Measurements from ENCODE around the gene P2RY14. TPM values are rescaled to one million over a fixed set of nuclear protein-coding genes. Genes with fewer than 3 reads are reported as not detected.
A peak's percentile ranks its signal among the peaks of the same experiment; 100 is the strongest.

P2RY14 gene
- total RNA-seq, 4 donors from 2014 or later, result 3.0 to 14.2 (median 12.4) TPM

DNA sequence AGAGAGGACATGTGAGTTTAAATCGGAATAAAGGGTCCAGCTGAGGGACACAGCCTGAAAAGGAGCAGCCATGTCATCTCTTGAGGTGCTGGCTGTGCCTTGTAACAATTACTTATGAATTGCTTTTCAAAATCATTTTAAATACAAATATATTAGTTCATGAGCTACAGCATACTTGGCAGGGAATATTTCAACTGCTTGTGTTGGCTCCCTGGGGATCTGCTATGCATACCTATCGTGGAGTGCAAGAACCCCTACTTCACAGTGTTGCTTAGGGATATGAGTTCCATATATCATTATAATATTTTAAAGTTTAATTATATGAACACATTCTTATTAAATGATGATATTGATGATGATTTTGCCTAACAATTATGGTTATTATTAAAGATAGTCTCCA, 19.1 kb upstream of the P2RY14 start:
- no peaks in the 10 kb centered on the region for H3K4me1 ChIP-seq
- intact Hi-C loops (cut with DNase I), result no loop called here
- H3K9me3 ChIP-seq, result no peaks in the 10 kb centered on the region
- TF ChIP-seq CTCF (IDR thresholded peaks at IDR 0.05), result no peak
- no peak overlapping the region for H3K4me3 ChIP-seq
- 55% methylated on average over 2 of the region's 2 CpGs for WGBS
- no peak overlapping the region for H3K27ac ChIP-seq (replicated peaks in 1 of 4)
- peak; percentile 10 for DNase-seq (ENCODE audit: extremely low spot score)
- no peaks in the 10 kb centered on the region for H3K27me3 ChIP-seq
- no peaks in the 10 kb centered on the region for H3K36me3 ChIP-seq

DNA sequence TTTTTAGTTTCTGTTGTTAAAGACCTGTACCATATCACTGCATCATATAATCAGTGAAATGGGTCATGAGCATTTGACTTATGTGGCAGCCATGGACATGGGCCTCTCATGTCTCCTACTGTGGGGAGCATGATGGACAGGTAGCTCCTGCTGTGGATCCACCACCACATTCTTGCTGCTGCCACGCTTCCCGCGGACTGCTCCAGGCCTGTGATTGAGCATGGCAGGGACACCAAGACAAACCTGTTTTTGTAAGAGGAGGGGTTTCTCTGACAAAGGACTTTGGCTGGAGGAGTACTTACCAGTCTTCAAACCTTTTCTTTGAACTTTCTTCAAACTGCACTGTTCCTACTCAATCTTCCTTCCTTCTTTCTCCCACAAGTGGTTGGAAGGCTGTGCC, 17.9 kb upstream of the P2RY14 start:
- no peaks in the 10 kb centered on the region for H3K9me3 ChIP-seq
- intact Hi-C loops (cut with DNase I), result no loop called here
- TF ChIP-seq POLR2A (IDR thresholded peaks at IDR 0.05; ENCODE audit: low read depth) (no peak), EP300 (IDR thresholded peaks at IDR 0.05) (no peak), POLR2AphosphoS5 (IDR thresholded peaks at IDR 0.05) (no peak), CTCF (IDR thresholded peaks at IDR 0.05) (no peak)
- no peak for DNase-seq (ENCODE audit: extremely low spot score)
- H3K4me1 ChIP-seq, result no peaks in the 10 kb centered on the region
- 78% methylated on average over 3 of the region's 3 CpGs for WGBS
- H3K27ac ChIP-seq (replicated peaks in 1 of 4), result no peak overlapping the region
- no peaks in the 10 kb centered on the region for H3K36me3 ChIP-seq
- H3K27me3 ChIP-seq, result no peaks in the 10 kb centered on the region
- no peak overlapping the region for H3K4me3 ChIP-seq

GRCh38 chr3:151293127-151293526, 14.8 kb upstream of the P2RY14 start:
- Histone ChIP-seq H3K4me3 (no peak overlapping the region), H3K9me3 (no peaks in the 10 kb centered on the region), H3K4me1 (no peaks in the 10 kb centered on the region), H3K36me3 (no peaks in the 10 kb centered on the region), H3K27me3 (no peaks in the 10 kb centered on the region), H3K27ac (replicated peaks in 1 of 4) (no peak overlapping the region)
- intact Hi-C loops (cut with DNase I), result no loop called here
- 84% methylated on average over 6 of the region's 6 CpGs for WGBS
- no peak for TF ChIP-seq CTCF (IDR thresholded peaks at IDR 0.05)
- no peak for TF ChIP-seq POLR2AphosphoS5 (IDR thresholded peaks at IDR 0.05)
- TF ChIP-seq EP300 (IDR thresholded peaks at IDR 0.05), result no peak
- peak; percentile 37 for DNase-seq (ENCODE audit: extremely low spot score)

DNA sequence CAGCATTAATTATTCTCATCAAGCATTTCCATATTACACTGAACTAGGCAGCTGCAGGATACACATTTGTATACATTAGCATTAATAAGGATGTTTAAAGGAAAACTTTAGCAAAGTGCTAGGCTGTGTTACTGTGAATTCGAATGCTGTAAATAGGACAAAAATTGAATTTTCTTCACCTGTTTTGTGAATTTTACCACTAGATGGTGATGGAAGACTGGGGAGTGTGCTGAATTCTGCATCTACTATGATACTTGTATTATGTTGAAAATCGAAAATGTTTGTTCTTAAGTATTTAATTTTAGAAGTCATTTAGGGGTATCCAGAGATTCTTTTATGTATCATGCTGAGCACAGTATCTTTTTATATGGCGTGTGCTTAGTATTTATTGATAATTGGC, 12.3 kb upstream of the P2RY14 start:
- Histone ChIP-seq H3K27me3 (no peaks in the 10 kb centered on the region), H3K36me3 (no peaks in the 10 kb centered on the region), H3K27ac (replicated peaks in 1 of 4) (no peak overlapping the region), H3K9me3 (no peaks in the 10 kb centered on the region), H3K4me1 (no peaks in the 10 kb centered on the region), H3K4me3 (no peak overlapping the region)
- no peak for TF ChIP-seq POLR2AphosphoS5 (IDR thresholded peaks at IDR 0.05)
- no peak for TF ChIP-seq EP300 (IDR thresholded peaks at IDR 0.05)
- no peak for TF ChIP-seq POLR2A (IDR thresholded peaks at IDR 0.05; ENCODE audit: low read depth)
- peak in 2 of 3 experiments; percentile 23 to 38 for TF ChIP-seq CTCF (IDR thresholded peaks at IDR 0.05)
- 62% methylated on average over 3 of the region's 3 CpGs for WGBS
- no peak for DNase-seq (ENCODE audit: extremely low spot score)
- intact Hi-C loops (cut with DNase I), result no loop called here

GRCh38 chr3:151289445-151289844, 11.1 kb upstream of the P2RY14 start:
- Histone ChIP-seq H3K4me3 (no peak overlapping the region), H3K9me3 (no peaks in the 10 kb centered on the region), H3K27me3 (no peaks in the 10 kb centered on the region), H3K36me3 (no peaks in the 10 kb centered on the region), H3K27ac (replicated peaks in 1 of 4) (no peak overlapping the region), H3K4me1 (no peaks in the 10 kb centered on the region)
- intact Hi-C loops (cut with DNase I), result no loop called here
- no peak for DNase-seq (ENCODE audit: extremely low spot score)
- TF ChIP-seq EP300 (IDR thresholded peaks at IDR 0.05), result no peak
- TF ChIP-seq POLR2A (IDR thresholded peaks at IDR 0.05; ENCODE audit: low read depth), result no peak
- no peak for TF ChIP-seq POLR2AphosphoS5 (IDR thresholded peaks at IDR 0.05)
- no peak for TF ChIP-seq CTCF (IDR thresholded peaks at IDR 0.05)
- 54% methylated on average over 3 of the region's 3 CpGs for WGBS

Data from esophagus muscularis mucosa (tissue), 4 donors.